HepG2 (cell line): ENCODE measurements around the gene SEM1. TPM values are rescaled to one million over a fixed set of nuclear protein-coding genes. Genes with fewer than 3 reads are reported as not detected.

Experiments used
- ATAC-seq: fragments of 200-7000 bp; cut with Tn5 transposase; 3 replicates; pipeline ENCODE4 v1.9.1; 2020; ENCODE audit warnings: mild to moderate bottlenecking, moderate library complexity
- BruUV-seq: library from RNA; stranded (reverse); fragments of 400-500 nt; replicated peaks from 2 replicates; lab custom pipeline; 2021; lab: Mats Ljungman, UMichigan
- CTCF ChIA-PET: fragments of 300-600 bp; formaldehyde crosslinking; extraction: SDS; loops from one replicate; lab custom pipeline; 2021; ENCODE audit warnings: low total read pairs, inconsistent platforms, low intra/inter-chr PET ratio; lab: Yijun Ruan, JAX
- POLR2A ChIA-PET: fragments of 350-600 bp; sonication (Branson Sonifier 250); formaldehyde crosslinking; loops from one replicate; lab custom pipeline; 2020; ENCODE audit warnings: antibody characterized with exemption, inconsistent platforms; lab: Yijun Ruan, JAX
- DNase-seq: peaks from one replicate; pipeline ENCODE4 v3.0.0-alpha.2; 2015; ENCODE audit warnings: low spot score
- FAIRE-seq: peaks from 3 replicates; lab custom pipeline; 2011; peaks lifted over from hg19 to GRCh38; lab: Jason Lieb, UNC
- H2AFZ ChIP-seq: one replicate; pipeline ENCODE4 v1.6.1; 2011; ENCODE audit warnings: low read length, inconsistent platforms
- H3K27ac ChIP-seq: fragments of 300-600 bp; 3 replicates; pipeline ENCODE4 v1.8.0; 2011; ENCODE audit warnings: mixed run types, mild to moderate bottlenecking, mixed read lengths, low read length, inconsistent platforms; ENCODE audit not compliant: insufficient read depth; ENCODE audit errors: extremely low read length
- H3K27me3 ChIP-seq, 2 experiments: fragments of 200-600 bp in 1 of 2; 2 replicates in 1 of 2; 3 replicates in 1 of 2; pipeline versions ENCODE4 v1.6.0 to v1.8.0; 2011; ENCODE audit warnings: low read length in 2 of 2, mild to moderate bottlenecking in 2 of 2, moderate library complexity in 2 of 2, inconsistent platforms in 1 of 2; ENCODE audit not compliant: insufficient read depth in 2 of 2, control insufficient read depth in 1 of 2
- H3K36me3 ChIP-seq, 2 experiments: fragments of 200-600 bp in 1 of 2; replicated peaks in 1 of 2; 2 replicates in 1 of 2; 3 replicates in 1 of 2; pipeline versions ENCODE4 v1.5.1 to v1.8.0; 2011; ENCODE audit warnings: low read length in 2 of 2, inconsistent platforms in 1 of 2; ENCODE audit not compliant: insufficient read depth in 2 of 2, control insufficient read depth in 1 of 2
- H3K4me1 ChIP-seq: 2 replicates; pipeline ENCODE4 v1.5.1; 2012; ENCODE audit warnings: low read length, inconsistent platforms; ENCODE audit not compliant: insufficient read depth
- H3K4me2 ChIP-seq: 2 replicates; pipeline ENCODE4 v1.6.0; 2011; ENCODE audit warnings: low read depth, low read length, inconsistent platforms
- H3K4me3 ChIP-seq, 3 experiments: fragments of 200-600 bp in 1 of 3; sonication (generic), shearing (Covaris generic) in 1 of 3; replicated peaks in 1 of 3; 2 replicates each; pipeline ENCODE4 v1.5.1; 2011 to 2016; ENCODE audit warnings: low read length in 3 of 3, inconsistent platforms in 2 of 3, low read depth in 2 of 3, mild to moderate bottlenecking in 2 of 3, control low read depth in 1 of 3, mixed read lengths in 1 of 3; ENCODE audit not compliant: insufficient read depth in 1 of 3
- H3K79me2 ChIP-seq: one replicate; pipeline ENCODE4 v1.6.1; 2011; ENCODE audit warnings: low read length, inconsistent platforms; ENCODE audit not compliant: insufficient read depth
- H3K9ac ChIP-seq: 2 replicates; pipeline ENCODE4 v1.6.0; 2011; ENCODE audit warnings: mild to moderate bottlenecking, low read depth, low read length, inconsistent platforms; ENCODE audit not compliant: insufficient read depth
- H3K9me3 ChIP-seq: 2 replicates; pipeline ENCODE4 v1.5.1; 2012; ENCODE audit warnings: mild to moderate bottlenecking, low read length
- H4K20me1 ChIP-seq: 2 replicates; pipeline ENCODE4 v1.6.0; 2011; ENCODE audit warnings: inconsistent platforms, mild to moderate bottlenecking, low read length, moderate library complexity; ENCODE audit not compliant: insufficient read depth
- EED ChIP-seq: sonication (generic); formaldehyde crosslinking; IDR thresholded peaks from 2 replicates; pipeline ENCODE4 v1.5.0; 2020; ENCODE audit warnings: mild to moderate bottlenecking, missing genetic modification reagents
- HOXA3 ChIP-seq: sonication (generic); formaldehyde crosslinking; IDR thresholded peaks from 2 replicates; pipeline ENCODE4 v1.5.0; 2020; ENCODE audit warnings: missing genetic modification reagents
- MED13 ChIP-seq: sonication (generic); formaldehyde crosslinking; IDR thresholded peaks from 2 replicates; pipeline ENCODE4 v1.5.0; 2020; ENCODE audit warnings: missing genetic modification reagents
- NBN ChIP-seq: fragments of 450-650 bp; conservative IDR thresholded peaks from 2 replicates; pipeline ENCODE4 v1.6.1; 2017
- RELA ChIP-seq: sonication (generic); formaldehyde crosslinking; IDR thresholded peaks from 2 replicates; pipeline ENCODE4 v1.4.0; 2020; ENCODE audit warnings: missing genetic modification reagents
- WIZ ChIP-seq: sonication (generic); formaldehyde crosslinking; IDR thresholded peaks from 2 replicates; pipeline ENCODE4 v1.5.1; 2020; ENCODE audit warnings: mild to moderate bottlenecking, missing genetic modification reagents
- ZBTB21 ChIP-seq: sonication (generic); formaldehyde crosslinking; IDR thresholded peaks from 2 replicates; pipeline ENCODE4 v1.4.0; 2020; ENCODE audit warnings: missing genetic modification reagents
- ZNF124 ChIP-seq: sonication (generic); formaldehyde crosslinking; IDR thresholded peaks from 2 replicates; pipeline ENCODE4 v1.4.0; 2020; ENCODE audit warnings: missing genetic modification reagents
- ZNF441 ChIP-seq: sonication (generic); formaldehyde crosslinking; IDR thresholded peaks from 2 replicates; pipeline ENCODE4 v1.7.0; 2021; ENCODE audit warnings: missing genetic modification reagents, borderline replicate concordance
- ZSCAN25 ChIP-seq: sonication (generic); formaldehyde crosslinking; IDR thresholded peaks from 2 replicates; pipeline ENCODE4 v1.8.0; 2022; ENCODE audit warnings: mild to moderate bottlenecking, missing genetic modification reagents
- ZSCAN9 ChIP-seq: IDR thresholded peaks from 2 replicates; pipeline ENCODE4 v1.6.1; 2016; ENCODE audit warnings: borderline replicate concordance
- WGBS: methylation state at CpG from one replicate; pipeline ENCODE4 v1.1.6; 2017; ENCODE audit warnings: low lambda C conversion rate; 5-methylcytosine and 5-hydroxymethylcytosine counted together
- in situ Hi-C: cut with HindIII; loops from 2 replicates; pipeline ENCODE4 v1.10.0; 2017; ENCODE audit warnings: low pct_unique_long_range_greater_than_20kb; ENCODE audit not compliant: extremely low pct_ligation_motif_present
- intact Hi-C: fragments of 100-400 bp; cut with micrococcal nuclease; formaldehyde crosslinking; loops from one replicate; pipeline ENCODE4 v1.10.0; 2022; ENCODE audit not compliant: unreplicated experiment
- polyA plus RNA-seq, 8 experiments: library from polyadenylated mRNA; depleted of rRNA in 3 of 8; stranded (reverse) in 7 of 8; unstranded in 1 of 8; fragments of >200 nt; fragmentation: Illumina TruSeq in 4 of 8; extraction: Trizol in 4 of 8; gene quantifications; 2 replicates each; pipeline versions ENCODE4 v1.2.1 to v1.2.3, GENCODE V29; 2011 to 2016; ENCODE audit warnings: low read depth in 4 of 8, missing spikeins in 1 of 8, mixed read lengths in 1 of 8; ENCODE audit not compliant: insufficient read depth in 1 of 8
- total RNA-seq, 5 experiments: library from RNA; depleted of rRNA; stranded (reverse); fragments of >200 nt; fragmentation: Illumina TruSeq; extraction: Trizol; gene quantifications; 2 replicates each; pipeline ENCODE4 v1.2.3, GENCODE V29; 2016; ENCODE audit warnings: low read depth in 1 of 5
- TF ChIP-seq, protein P1 (sequence below): sonication (generic); formaldehyde crosslinking; IDR thresholded peaks from 2 replicates; pipeline ENCODE4 v1.4.0; 2020; ENCODE audit warnings: missing genetic modification reagents
- TF ChIP-seq, protein P2 (sequence below): sonication (generic); formaldehyde crosslinking; IDR thresholded peaks from 2 replicates; pipeline ENCODE4 v1.5.0; 2020; ENCODE audit warnings: missing genetic modification reagents, mild to moderate bottlenecking, borderline replicate concordance

Gene SEM1
- total and polyA plus RNA-seq, 2 of the 13 experiments (the other 11 are each of a cell fraction or from before 2014, with no cell fraction given), result 40.7 to 174 TPM

DNA sequence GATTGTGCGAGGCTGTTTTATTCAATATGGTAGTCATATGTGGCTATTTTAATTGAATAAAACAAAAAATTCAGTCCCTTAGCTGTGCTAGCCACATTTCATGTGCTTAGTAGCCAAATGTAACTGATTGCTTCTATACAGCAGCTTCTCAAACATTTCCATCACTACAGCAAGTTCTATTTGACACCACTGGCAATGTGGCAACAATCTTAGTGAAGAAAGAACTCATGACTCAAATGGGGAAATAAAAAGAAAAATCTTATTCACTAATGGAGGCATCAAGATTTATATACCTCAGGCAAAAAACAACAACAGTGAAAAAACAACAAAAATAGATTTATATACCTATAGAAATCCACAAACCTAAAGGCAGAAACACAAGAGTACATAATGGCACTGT lies 17.9 kb downstream of the SEM1 start:
- no peak for DNase-seq

More for the DNA sequence above, 17.9 kb downstream of the SEM1 start:
- Histone ChIP-seq H3K27ac (no peak overlapping the region), H3K36me3 (peaks cover 2 to 34% of the 10 kb centered on the region in 2 experiments; a peak in 3 of 5 replicates), H3K4me1 (no peaks in the 10 kb centered on the region), H4K20me1 (no peaks in the 10 kb centered on the region), H2AFZ (no peak overlapping the region), H3K27me3 (no peaks in the 10 kb centered on the region), H3K9me3 (no peaks in the 10 kb centered on the region), H3K4me3 (no peak overlapping the region), H3K79me2 (peaks cover 32% of the 10 kb centered on the region), H3K4me2 (no peak overlapping the region), H3K9ac (no peak overlapping the region)
- ChIA-PET POLR2A (no interaction called here), CTCF (no interaction called here)
- no peak for ATAC-seq
- in situ Hi-C loops (no loop called here), intact Hi-C loops (no loop called here)
- FAIRE-seq, result no peak
- BruUV-seq, result no TSS peak
- TF ChIP-seq ZSCAN25 (CRISPR knock-in tag) (no peak), ZSCAN9 (no peak), RELA (CRISPR knock-in tag) (no peak), ZNF124 (CRISPR knock-in tag) (no peak), WIZ (CRISPR knock-in tag) (no peak), EED (no peak), ZBTB21 (CRISPR knock-in tag) (no peak), MED13 (CRISPR knock-in tag) (no peak), ZNF441 (CRISPR knock-in tag) (no peak), NBN (no peak), HOXA3 (CRISPR knock-in tag) (no peak)
- TF ChIP-seq, protein P1, sequence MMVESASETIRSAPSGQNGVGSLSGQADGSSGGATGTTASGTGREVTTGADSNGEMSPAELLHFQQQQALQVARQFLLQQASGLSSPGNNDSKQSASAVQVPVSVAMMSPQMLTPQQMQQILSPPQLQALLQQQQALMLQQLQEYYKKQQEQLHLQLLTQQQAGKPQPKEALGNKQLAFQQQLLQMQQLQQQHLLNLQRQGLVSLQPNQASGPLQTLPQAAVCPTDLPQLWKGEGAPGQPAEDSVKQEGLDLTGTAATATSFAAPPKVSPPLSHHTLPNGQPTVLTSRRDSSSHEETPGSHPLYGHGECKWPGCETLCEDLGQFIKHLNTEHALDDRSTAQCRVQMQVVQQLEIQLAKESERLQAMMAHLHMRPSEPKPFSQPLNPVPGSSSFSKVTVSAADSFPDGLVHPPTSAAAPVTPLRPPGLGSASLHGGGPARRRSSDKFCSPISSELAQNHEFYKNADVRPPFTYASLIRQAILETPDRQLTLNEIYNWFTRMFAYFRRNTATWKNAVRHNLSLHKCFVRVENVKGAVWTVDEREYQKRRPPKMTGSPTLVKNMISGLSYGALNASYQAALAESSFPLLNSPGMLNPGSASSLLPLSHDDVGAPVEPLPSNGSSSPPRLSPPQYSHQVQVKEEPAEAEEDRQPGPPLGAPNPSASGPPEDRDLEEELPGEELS (CRISPR knock-in tag), result no peak
- TF ChIP-seq, protein P2, sequence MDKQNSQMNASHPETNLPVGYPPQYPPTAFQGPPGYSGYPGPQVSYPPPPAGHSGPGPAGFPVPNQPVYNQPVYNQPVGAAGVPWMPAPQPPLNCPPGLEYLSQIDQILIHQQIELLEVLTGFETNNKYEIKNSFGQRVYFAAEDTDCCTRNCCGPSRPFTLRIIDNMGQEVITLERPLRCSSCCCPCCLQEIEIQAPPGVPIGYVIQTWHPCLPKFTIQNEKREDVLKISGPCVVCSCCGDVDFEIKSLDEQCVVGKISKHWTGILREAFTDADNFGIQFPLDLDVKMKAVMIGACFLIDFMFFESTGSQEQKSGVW (CRISPR knock-in tag), result no peak
- 92% methylated on average over 1 of the region's 1 CpG for WGBS
